Measurements from ENCODE around the gene HOMER2. TPM values are rescaled to one million over a fixed set of nuclear protein-coding genes. Genes with fewer than 3 reads are reported as not detected.

The HOMER2 gene
- total RNA-seq, 2 donors from 2014 or later: 1.8 to 4.9 TPM

DNA sequence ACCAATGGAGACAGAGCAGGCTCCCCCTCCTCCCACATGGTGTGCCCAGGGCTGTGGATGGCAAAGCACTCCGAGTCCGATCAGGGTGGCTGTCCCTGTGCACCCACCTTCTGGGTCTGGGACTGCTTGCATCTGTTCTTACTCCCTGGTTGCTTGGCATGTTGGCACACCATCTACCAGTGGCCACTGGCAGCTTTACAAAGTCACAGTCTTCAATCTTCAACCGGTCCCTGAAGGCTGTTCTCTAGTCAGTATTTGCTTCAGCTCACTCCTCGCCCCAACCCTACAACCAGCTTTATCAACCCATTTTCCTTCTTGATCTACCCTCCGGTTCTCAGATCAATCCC lies 14.8 kb downstream of the HOMER2 start:
- no peak for ATAC-seq (ENCODE audit: insufficient number of reproducible peaks, low FRiP score, low read depth)
- no peak for DNase-seq (ENCODE audit: low spot score)
- TF ChIP-seq, protein P1, sequence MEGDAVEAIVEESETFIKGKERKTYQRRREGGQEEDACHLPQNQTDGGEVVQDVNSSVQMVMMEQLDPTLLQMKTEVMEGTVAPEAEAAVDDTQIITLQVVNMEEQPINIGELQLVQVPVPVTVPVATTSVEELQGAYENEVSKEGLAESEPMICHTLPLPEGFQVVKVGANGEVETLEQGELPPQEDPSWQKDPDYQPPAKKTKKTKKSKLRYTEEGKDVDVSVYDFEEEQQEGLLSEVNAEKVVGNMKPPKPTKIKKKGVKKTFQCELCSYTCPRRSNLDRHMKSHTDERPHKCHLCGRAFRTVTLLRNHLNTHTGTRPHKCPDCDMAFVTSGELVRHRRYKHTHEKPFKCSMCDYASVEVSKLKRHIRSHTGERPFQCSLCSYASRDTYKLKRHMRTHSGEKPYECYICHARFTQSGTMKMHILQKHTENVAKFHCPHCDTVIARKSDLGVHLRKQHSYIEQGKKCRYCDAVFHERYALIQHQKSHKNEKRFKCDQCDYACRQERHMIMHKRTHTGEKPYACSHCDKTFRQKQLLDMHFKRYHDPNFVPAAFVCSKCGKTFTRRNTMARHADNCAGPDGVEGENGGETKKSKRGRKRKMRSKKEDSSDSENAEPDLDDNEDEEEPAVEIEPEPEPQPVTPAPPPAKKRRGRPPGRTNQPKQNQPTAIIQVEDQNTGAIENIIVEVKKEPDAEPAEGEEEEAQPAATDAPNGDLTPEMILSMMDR (IDR thresholded peaks at IDR 0.05): no peak
- H3K4me3 ChIP-seq: no peak overlapping the region
- no peak overlapping the region for H3K27ac ChIP-seq
- no peaks in the 10 kb centered on the region for H3K36me3 ChIP-seq
- H3K4me1 ChIP-seq (ENCODE audit: control insufficient read depth in 1 of 2, low read depth in 2 of 2): no peaks in the 10 kb centered on the region
- H3K9me3 ChIP-seq: no peaks in the 10 kb centered on the region
- H3K27me3 ChIP-seq (replicated peaks; ENCODE audit: insufficient read depth): no peaks in the 10 kb centered on the region

DNA sequence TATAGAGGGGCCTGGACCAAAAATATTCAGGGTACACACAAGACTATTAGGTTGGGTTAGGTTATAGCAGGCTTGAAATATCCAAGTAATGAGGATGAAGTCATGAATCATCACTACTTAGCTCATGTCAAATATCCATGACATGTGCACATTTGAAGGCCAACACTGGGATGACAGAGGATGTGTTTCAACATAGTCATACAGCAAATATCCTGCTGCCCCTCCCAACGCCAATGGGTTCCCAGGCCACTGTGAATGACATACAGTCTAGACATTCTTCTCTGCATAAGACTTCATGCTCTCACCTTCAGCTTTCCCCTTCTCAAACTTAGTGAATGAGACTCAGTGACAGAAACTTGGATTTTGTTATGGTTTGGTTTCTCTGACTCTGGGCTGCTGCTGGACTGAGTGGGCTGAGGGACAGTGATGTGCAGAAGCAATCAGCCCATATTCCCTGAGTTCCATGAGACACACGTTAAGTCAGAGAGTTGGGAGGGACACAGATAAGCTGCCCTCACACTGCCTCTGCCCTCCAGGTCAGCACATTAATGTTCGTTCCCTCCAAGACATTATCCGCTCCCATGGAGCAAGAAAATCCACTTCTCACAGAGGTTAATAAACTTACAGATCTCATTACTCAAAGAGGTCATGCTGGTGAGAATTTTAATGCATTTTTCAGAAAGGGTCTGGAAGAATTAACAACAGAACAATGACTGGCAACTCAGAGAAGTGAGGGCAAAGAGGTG lies 15.4 kb downstream of the HOMER2 start:
- ATAC-seq (ENCODE audit: insufficient number of reproducible peaks, low FRiP score, low read depth): no peak
- H3K36me3 ChIP-seq: no peaks in the 10 kb centered on the region
- TF ChIP-seq, protein P1 (IDR thresholded peaks at IDR 0.05): no peak
- H3K4me1 ChIP-seq (ENCODE audit: control insufficient read depth in 1 of 2, low read depth in 2 of 2): no peaks in the 10 kb centered on the region
- no peaks in the 10 kb centered on the region for H3K27me3 ChIP-seq (replicated peaks; ENCODE audit: insufficient read depth)
- no peak overlapping the region for H3K27ac ChIP-seq
- H3K4me3 ChIP-seq: no peak overlapping the region
- DNase-seq (ENCODE audit: low spot score): no peak
- H3K9me3 ChIP-seq: no peaks in the 10 kb centered on the region

DNA sequence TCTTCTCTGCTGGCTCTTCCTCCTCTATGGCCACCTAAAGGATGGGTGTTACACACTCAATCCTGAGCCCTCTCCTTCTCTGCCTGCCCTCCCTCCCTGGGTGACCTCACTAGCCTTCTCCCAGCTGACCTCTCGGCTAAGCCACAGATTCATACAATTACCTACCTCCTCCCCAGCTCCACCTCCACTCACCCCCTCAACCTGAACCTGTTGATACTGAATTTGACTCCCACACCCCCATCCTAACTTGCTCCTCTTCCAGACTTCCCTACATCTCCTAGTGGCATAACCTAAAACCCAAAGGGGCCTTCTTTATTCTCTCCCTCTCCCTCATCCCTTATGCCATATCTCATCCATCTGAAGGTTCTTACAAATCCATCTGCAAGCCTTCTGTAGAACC lies 17.1 kb downstream of the HOMER2 start:
- TF ChIP-seq, protein P1 (IDR thresholded peaks at IDR 0.05): no peak
- Histone ChIP-seq H3K27ac (no peak overlapping the region), H3K27me3 (replicated peaks; ENCODE audit: insufficient read depth) (no peaks in the 10 kb centered on the region), H3K9me3 (no peaks in the 10 kb centered on the region), H3K4me3 (no peak overlapping the region), H3K36me3 (no peaks in the 10 kb centered on the region), H3K4me1 (ENCODE audit: control insufficient read depth in 1 of 2, low read depth in 2 of 2) (no peaks in the 10 kb centered on the region)
- ATAC-seq (ENCODE audit: insufficient number of reproducible peaks, low FRiP score, low read depth): no peak
- no peak for DNase-seq (ENCODE audit: low spot score)

DNA sequence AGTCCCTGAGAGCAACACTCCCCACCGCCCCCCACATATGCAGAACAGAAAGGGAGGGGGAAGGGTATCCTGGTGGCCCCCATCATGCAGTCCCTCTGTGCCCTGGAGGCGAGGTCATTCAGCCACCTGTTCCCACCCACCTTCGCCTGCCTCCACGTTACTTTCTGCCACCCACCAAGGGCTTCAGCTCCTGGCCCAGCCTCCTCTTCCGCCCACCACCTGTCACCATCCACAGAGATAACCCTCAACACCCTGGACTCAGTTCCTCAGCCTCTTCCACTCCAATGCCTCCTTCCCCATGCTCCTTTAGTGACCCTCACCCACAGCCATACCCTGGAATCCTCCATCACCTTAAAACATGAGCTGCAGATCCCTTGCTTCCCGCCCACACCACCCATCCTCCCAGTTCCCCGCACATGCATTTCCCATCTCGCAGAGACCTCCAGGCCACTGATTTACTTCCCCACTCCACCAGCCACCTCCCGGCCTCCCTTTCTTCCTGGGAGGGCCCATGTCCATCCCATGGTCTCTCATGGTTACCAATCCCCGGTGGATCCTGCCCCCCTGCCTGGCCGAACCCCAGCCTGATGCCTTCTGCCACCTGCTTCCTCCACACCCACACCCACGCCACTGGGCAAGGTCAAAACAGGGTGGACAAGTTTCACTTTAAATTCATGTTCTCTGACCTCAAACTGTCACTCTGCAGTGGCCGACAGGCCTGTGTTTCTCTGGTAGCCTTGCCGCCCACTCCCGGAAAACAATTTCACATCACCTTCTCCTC lies 18.2 kb downstream of the HOMER2 start:
- no peak for ATAC-seq (ENCODE audit: insufficient number of reproducible peaks, low FRiP score, low read depth)
- no peak for DNase-seq (ENCODE audit: low spot score)
- Histone ChIP-seq H3K27me3 (replicated peaks; ENCODE audit: insufficient read depth) (no peaks in the 10 kb centered on the region), H3K36me3 (no peaks in the 10 kb centered on the region), H3K27ac (no peak overlapping the region), H3K9me3 (no peaks in the 10 kb centered on the region), H3K4me3 (no peak overlapping the region), H3K4me1 (ENCODE audit: control insufficient read depth in 1 of 2, low read depth in 2 of 2) (no peaks in the 10 kb centered on the region)
- TF ChIP-seq, protein P1 (IDR thresholded peaks at IDR 0.05): no peak

DNA sequence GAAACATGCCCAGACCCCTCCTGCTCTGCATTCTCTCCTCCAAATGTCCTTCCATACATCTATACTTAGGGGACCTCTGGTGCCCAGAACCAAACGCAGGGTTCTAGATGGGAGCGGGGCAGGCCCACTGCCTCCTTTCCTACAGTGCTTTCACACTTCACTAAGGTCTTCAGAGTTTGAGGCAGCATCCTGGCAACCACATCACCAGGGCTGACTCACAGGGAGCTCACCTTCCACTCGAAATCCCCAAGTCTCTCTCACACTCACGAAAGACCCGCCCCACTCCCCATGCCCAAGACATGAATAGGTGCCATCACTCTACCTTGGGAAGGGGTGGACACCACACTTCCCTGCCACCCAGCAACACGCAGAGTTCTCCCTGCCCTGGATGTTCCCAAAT lies 18.9 kb downstream of the HOMER2 start:
- no peaks in the 10 kb centered on the region for H3K36me3 ChIP-seq
- H3K4me3 ChIP-seq: no peak overlapping the region
- H3K9me3 ChIP-seq: no peaks in the 10 kb centered on the region
- H3K4me1 ChIP-seq (ENCODE audit: control insufficient read depth in 1 of 2, low read depth in 2 of 2): no peaks in the 10 kb centered on the region
- H3K27ac ChIP-seq: no peak overlapping the region
- DNase-seq (ENCODE audit: low spot score): no peak
- no peaks in the 10 kb centered on the region for H3K27me3 ChIP-seq (replicated peaks; ENCODE audit: insufficient read depth)
- TF ChIP-seq, protein P1 (IDR thresholded peaks at IDR 0.05): no peak
- no peak for ATAC-seq (ENCODE audit: insufficient number of reproducible peaks, low FRiP score, low read depth)
